ENCODE results near the gene SEMA4D.

The SEMA4D gene

DNA sequence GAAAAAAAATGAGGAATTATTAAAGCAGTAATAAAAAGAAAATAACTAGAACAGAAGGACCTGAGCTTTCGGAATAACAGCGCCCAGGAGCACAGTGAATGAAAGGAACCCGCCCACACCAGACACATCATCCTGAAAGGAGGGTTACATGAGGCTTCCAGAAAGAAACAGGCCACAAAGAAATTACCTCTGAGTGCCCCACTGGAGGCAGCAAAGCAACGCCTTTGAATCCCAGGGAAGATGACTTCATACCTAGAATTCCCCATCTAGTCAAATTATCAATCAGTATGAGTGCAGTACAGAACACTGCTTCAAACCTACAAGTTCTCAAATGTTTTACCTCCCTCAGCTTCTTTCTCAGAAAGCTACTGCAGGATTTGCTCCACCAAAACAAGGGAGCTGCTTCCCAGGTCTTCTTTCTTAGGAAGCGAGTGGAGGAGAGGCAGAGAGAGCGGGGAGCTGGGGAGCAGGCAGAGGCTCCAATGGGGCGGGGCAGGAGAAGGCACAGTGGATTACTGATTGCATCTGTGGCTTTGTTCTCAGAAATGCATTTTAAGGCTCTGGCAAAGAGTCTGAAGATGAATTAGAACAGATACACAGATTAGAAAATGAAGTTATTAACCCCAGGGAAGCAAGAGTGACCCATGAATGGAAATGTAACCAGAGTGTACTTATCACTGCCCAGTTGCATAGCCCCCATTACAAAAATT is 87.1 kb downstream of the SEMA4D start:
- no CpG with 5 or more reads among the region's 7 CpGs for WGBS, 2 donors (ENCODE audit: extremely low coverage in 2 of 2, insufficient read length in 2 of 2, insufficient replicate concordance in 1 of 2)

GRCh38 chr9:89410022-89410421 is 87.9 kb downstream of the SEMA4D start:
- Histone ChIP-seq H2BK120ac (ENCODE audit: low read depth, low read length) (no peak overlapping the region), H3K4ac (ENCODE audit: low read length) (no peak overlapping the region), H3K9me3 (replicated peaks in 1 of 2; ENCODE audit: control insufficient read depth in 2 of 2, insufficient read depth in 1 of 2, low read depth in 1 of 2, low read length in 2 of 2) (peaks cover 4 to 23% of the 10 kb centered on the region in 2 donors), H3K9ac (ENCODE audit: low read depth, low read length, poor library complexity) (no peak overlapping the region), H2BK12ac (ENCODE audit: low read length) (no peak overlapping the region), H3K4me3 (ENCODE audit: low read length in 2 of 2) (no peak overlapping the region), H3K14ac (ENCODE audit: low read length) (no peak overlapping the region), H4K8ac (ENCODE audit: low read depth, low read length) (no peak overlapping the region), H2AK5ac (ENCODE audit: low read depth, low read length) (no peak overlapping the region), H3K27me3 (ENCODE audit: control insufficient read depth in 3 of 3, insufficient read depth in 3 of 3, low read depth in 1 of 3, low read length in 3 of 3) (peaks cover 0 to 78% (median 0%) of the 10 kb centered on the region in 3 experiments), H3K23ac (ENCODE audit: low read depth, low read length, poor library complexity) (no peak overlapping the region), H2AFZ (ENCODE audit: low read length) (no peak overlapping the region), H3K4me1 (ENCODE audit: control insufficient read depth in 2 of 2, insufficient read depth in 1 of 2, low read depth in 1 of 2, low read length in 2 of 2) (peaks cover 16 to 35% of the 10 kb centered on the region in 2 donors), H3K4me2 (ENCODE audit: insufficient read depth, low read length, poor library complexity, severe bottlenecking) (no peak overlapping the region), H4K91ac (ENCODE audit: low read depth, low read length, poor library complexity) (no peak overlapping the region), H3K79me1 (ENCODE audit: low read depth, low read length) (peaks cover 3% of the 10 kb centered on the region), H2BK5ac (ENCODE audit: low read length) (no peak overlapping the region), H3K27ac (replicated peaks; ENCODE audit: low read length) (no peak overlapping the region), H3K18ac (ENCODE audit: low read length) (no peak overlapping the region), H3K36me3 (replicated peaks in 1 of 2; ENCODE audit: control insufficient read depth in 2 of 2, insufficient read depth in 2 of 2, low read length in 2 of 2) (no peaks in the 10 kb centered on the region), H2BK15ac (ENCODE audit: low read length) (no peak overlapping the region)
- no peak for DNase-seq (ENCODE audit: low spot score)
- WGBS, 2 donors (ENCODE audit: extremely low coverage in 2 of 2, insufficient read length in 2 of 2, insufficient replicate concordance in 1 of 2): no CpG with 5 or more reads among the region's 8 CpGs

More for the DNA sequence above, 87.1 kb downstream of the SEMA4D start:
- no peak overlapping the region for H3K23ac ChIP-seq (ENCODE audit: low read depth, low read length, poor library complexity)
- no peak overlapping the region for H3K4me2 ChIP-seq (ENCODE audit: insufficient read depth, low read length, poor library complexity, severe bottlenecking)
- H3K14ac ChIP-seq (ENCODE audit: low read length): no peak overlapping the region
- H3K9ac ChIP-seq (ENCODE audit: low read depth, low read length, poor library complexity): no peak overlapping the region
- no peak overlapping the region for H2BK5ac ChIP-seq (ENCODE audit: low read length)
- peaks cover 16 to 36% of the 10 kb centered on the region in 2 donors for H3K4me1 ChIP-seq (ENCODE audit: control insufficient read depth in 2 of 2, insufficient read depth in 1 of 2, low read depth in 1 of 2, low read length in 2 of 2)
- H3K18ac ChIP-seq (ENCODE audit: low read length): no peak overlapping the region
- no peak overlapping the region for H3K4ac ChIP-seq (ENCODE audit: low read length)
- no peak overlapping the region for H4K91ac ChIP-seq (ENCODE audit: low read depth, low read length, poor library complexity)
- H2BK120ac ChIP-seq (ENCODE audit: low read depth, low read length): no peak overlapping the region
- peaks cover 3% of the 10 kb centered on the region for H3K79me1 ChIP-seq (ENCODE audit: low read depth, low read length)
- no peak overlapping the region for H3K4me3 ChIP-seq (ENCODE audit: low read length in 2 of 2)
- DNase-seq (ENCODE audit: low spot score): no peak
- peaks cover 0 to 86% (median 0%) of the 10 kb centered on the region in 3 experiments for H3K27me3 ChIP-seq (ENCODE audit: control insufficient read depth in 3 of 3, insufficient read depth in 3 of 3, low read depth in 1 of 3, low read length in 3 of 3)
- no peak overlapping the region for H3K27ac ChIP-seq (replicated peaks; ENCODE audit: low read length)
- no peak overlapping the region for H2BK15ac ChIP-seq (ENCODE audit: low read length)
- no peak overlapping the region for H2AK5ac ChIP-seq (ENCODE audit: low read depth, low read length)
- peaks cover 4 to 23% of the 10 kb centered on the region in 2 donors for H3K9me3 ChIP-seq (replicated peaks in 1 of 2; ENCODE audit: control insufficient read depth in 2 of 2, insufficient read depth in 1 of 2, low read depth in 1 of 2, low read length in 2 of 2)
- no peak overlapping the region for H2AFZ ChIP-seq (ENCODE audit: low read length)
- H4K8ac ChIP-seq (ENCODE audit: low read depth, low read length): no peak overlapping the region
- no peak overlapping the region for H2BK12ac ChIP-seq (ENCODE audit: low read length)
- H3K36me3 ChIP-seq (replicated peaks in 1 of 2; ENCODE audit: control insufficient read depth in 2 of 2, insufficient read depth in 2 of 2, low read length in 2 of 2): no peaks in the 10 kb centered on the region

- no CpG with 5 or more reads among the region's 4 CpGs for WGBS, 2 donors (ENCODE audit: extremely low coverage in 2 of 2, insufficient read length in 2 of 2, insufficient replicate concordance in 1 of 2)
- Histone ChIP-seq H3K79me1 (ENCODE audit: low read depth, low read length) (peaks cover 3% of the 10 kb centered on the region), H3K27ac (replicated peaks; ENCODE audit: low read length) (no peak overlapping the region)
Observed at GRCh38 chr9:89409466-89409865, 88.4 kb downstream of the SEMA4D start.

GRCh38 chr9:89408628-89409101 is 89.2 kb downstream of the SEMA4D start:
- no peaks in the 10 kb centered on the region for H3K36me3 ChIP-seq (replicated peaks in 1 of 2; ENCODE audit: control insufficient read depth in 2 of 2, insufficient read depth in 2 of 2, low read length in 2 of 2)
- DNase-seq (ENCODE audit: low spot score): no peak
- peak overlapping the region; percentile 13 for H3K18ac ChIP-seq (ENCODE audit: low read length)
- no peak overlapping the region for H4K91ac ChIP-seq (ENCODE audit: low read depth, low read length, poor library complexity)
- H3K4me2 ChIP-seq (ENCODE audit: insufficient read depth, low read length, poor library complexity, severe bottlenecking): no peak overlapping the region
- H2BK120ac ChIP-seq (ENCODE audit: low read depth, low read length): no peak overlapping the region
- H3K4ac ChIP-seq (ENCODE audit: low read length): no peak overlapping the region
- H2BK5ac ChIP-seq (ENCODE audit: low read length): no peak overlapping the region
- peaks cover 4 to 23% of the 10 kb centered on the region in 2 donors for H3K9me3 ChIP-seq (replicated peaks in 1 of 2; ENCODE audit: control insufficient read depth in 2 of 2, insufficient read depth in 1 of 2, low read depth in 1 of 2, low read length in 2 of 2)
- H3K23ac ChIP-seq (ENCODE audit: low read depth, low read length, poor library complexity): no peak overlapping the region
- H3K27ac ChIP-seq (replicated peaks; ENCODE audit: low read length): no peak overlapping the region
- no peak overlapping the region for H4K8ac ChIP-seq (ENCODE audit: low read depth, low read length)
- no peak overlapping the region for H2AFZ ChIP-seq (ENCODE audit: low read length)
- WGBS, 2 donors (ENCODE audit: extremely low coverage in 2 of 2, insufficient read length in 2 of 2, insufficient replicate concordance in 1 of 2): no CpG with 5 or more reads among the region's 12 CpGs
- peaks cover 3% of the 10 kb centered on the region for H3K79me1 ChIP-seq (ENCODE audit: low read depth, low read length)
- H2AK5ac ChIP-seq (ENCODE audit: low read depth, low read length): no peak overlapping the region
- H3K4me1 ChIP-seq (ENCODE audit: control insufficient read depth in 2 of 2, insufficient read depth in 1 of 2, low read depth in 1 of 2, low read length in 2 of 2): peaks cover 16 to 23% of the 10 kb centered on the region in 2 donors
- peaks cover 0 to 65% (median 0%) of the 10 kb centered on the region in 3 experiments for H3K27me3 ChIP-seq (ENCODE audit: control insufficient read depth in 3 of 3, insufficient read depth in 3 of 3, low read depth in 1 of 3, low read length in 3 of 3)
- no peak overlapping the region for H2BK15ac ChIP-seq (ENCODE audit: low read length)
- no peak overlapping the region for H2BK12ac ChIP-seq (ENCODE audit: low read length)
- no peak overlapping the region for H3K9ac ChIP-seq (ENCODE audit: low read depth, low read length, poor library complexity)
- H3K14ac ChIP-seq (ENCODE audit: low read length): no peak overlapping the region
- no peak overlapping the region for H3K4me3 ChIP-seq (ENCODE audit: low read length in 2 of 2)

More at GRCh38 chr9:89409466-89409865, 88.4 kb downstream of the SEMA4D start:
- DNase-seq (ENCODE audit: low spot score): no peak
- no peak overlapping the region for H3K18ac ChIP-seq (ENCODE audit: low read length)
- H3K23ac ChIP-seq (ENCODE audit: low read depth, low read length, poor library complexity): no peak overlapping the region
- H3K4me2 ChIP-seq (ENCODE audit: insufficient read depth, low read length, poor library complexity, severe bottlenecking): no peak overlapping the region
- no peak overlapping the region for H4K8ac ChIP-seq (ENCODE audit: low read depth, low read length)
- H2BK12ac ChIP-seq (ENCODE audit: low read length): no peak overlapping the region
- no peak overlapping the region for H3K4ac ChIP-seq (ENCODE audit: low read length)
- no peak overlapping the region for H2BK5ac ChIP-seq (ENCODE audit: low read length)
- no peak overlapping the region for H4K91ac ChIP-seq (ENCODE audit: low read depth, low read length, poor library complexity)
- no peak overlapping the region for H2AFZ ChIP-seq (ENCODE audit: low read length)
- peaks cover 16 to 30% of the 10 kb centered on the region in 2 donors for H3K4me1 ChIP-seq (ENCODE audit: control insufficient read depth in 2 of 2, insufficient read depth in 1 of 2, low read depth in 1 of 2, low read length in 2 of 2)
- no peak overlapping the region for H2AK5ac ChIP-seq (ENCODE audit: low read depth, low read length)
- no peaks in the 10 kb centered on the region for H3K36me3 ChIP-seq (replicated peaks in 1 of 2; ENCODE audit: control insufficient read depth in 2 of 2, insufficient read depth in 2 of 2, low read length in 2 of 2)
- no peak overlapping the region for H3K14ac ChIP-seq (ENCODE audit: low read length)
- H3K9ac ChIP-seq (ENCODE audit: low read depth, low read length, poor library complexity): no peak overlapping the region
- H3K27me3 ChIP-seq (ENCODE audit: control insufficient read depth in 3 of 3, insufficient read depth in 3 of 3, low read depth in 1 of 3, low read length in 3 of 3): peaks cover 0 to 73% (median 0%) of the 10 kb centered on the region in 3 experiments
- peaks cover 4 to 23% of the 10 kb centered on the region in 2 donors for H3K9me3 ChIP-seq (replicated peaks in 1 of 2; ENCODE audit: control insufficient read depth in 2 of 2, insufficient read depth in 1 of 2, low read depth in 1 of 2, low read length in 2 of 2)
- H2BK120ac ChIP-seq (ENCODE audit: low read depth, low read length): no peak overlapping the region
- H3K4me3 ChIP-seq (ENCODE audit: low read length in 2 of 2): no peak overlapping the region
- H2BK15ac ChIP-seq (ENCODE audit: low read length): no peak overlapping the region

Measured in neuronal stem cell (in vitro differentiated cells).